ENCODE results near the gene IRGQ. TPM values are rescaled to one million over a fixed set of nuclear protein-coding genes. Genes with fewer than 3 reads are reported as not detected.

Gene IRGQ
- total RNA-seq, 2 donors from 2014 or later, result 19.2 to 21.0 TPM

Other genes with a start within 250 kb of the IRGQ start
- 1 to 10 TPM; 2.8 to 8.4 TPM for gene CD177, start 242.4 kb downstream of the IRGQ start, total RNA-seq
- not detected for gene TEX101, start 181.2 kb downstream of the IRGQ start, total RNA-seq
- gene LYPD3, start 130.5 kb downstream of the IRGQ start, total RNA-seq, result under 1 TPM; 0.52 to 0.60 TPM
- gene PHLDB3, start 91.4 kb downstream of the IRGQ start, total RNA-seq, result 1 to 10 TPM; 7.1 to 8.7 TPM
- gene ETHE1, start 68.9 kb downstream of the IRGQ start, total RNA-seq, result 10 to 100 TPM; 19.8 to 27.9 TPM
- gene ZNF575, start 62.9 kb downstream of the IRGQ start, total RNA-seq, result 1 to 10 TPM; 2.1 to 3.4 TPM
- gene XRCC1, start 20.6 kb downstream of the IRGQ start, total RNA-seq, result 10 to 100 TPM; 13.7 to 14.2 TPM
- gene PINLYP, start 20.3 kb downstream of the IRGQ start, total RNA-seq, result 10 to 100 TPM in 1 of 2 donors, 1 to 10 TPM in 1; 9.1 to 12.8 TPM
- gene ZNF576, start 461 bp upstream of the IRGQ start, total RNA-seq, result 10 to 100 TPM in 1 of 2 donors, 1 to 10 TPM in 1; 8.9 to 13.2 TPM
- under 1 TPM; 0.23 to 0.38 TPM for gene SRRM5, start 16.0 kb upstream of the IRGQ start, total RNA-seq
- gene ZNF428, start 23.5 kb upstream of the IRGQ start, total RNA-seq, result 10 to 100 TPM; 22.9 to 29.2 TPM
- 1 to 10 TPM; 3.3 to 4.0 TPM for gene CADM4, start 43.7 kb upstream of the IRGQ start, total RNA-seq
- gene PLAUR, start 74.0 kb upstream of the IRGQ start, total RNA-seq, result 10 to 100 TPM; 35.2 to 45.4 TPM
- not detected for gene IRGC, start 119.9 kb upstream of the IRGQ start, total RNA-seq
- gene SMG9, start 158.8 kb upstream of the IRGQ start, total RNA-seq, result 10 to 100 TPM; 35.3 to 40.4 TPM
- 1 to 10 TPM; 4.0 to 5.8 TPM for gene KCNN4, start 184.8 kb upstream of the IRGQ start, total RNA-seq
- 1 to 10 TPM; 2.5 to 4.0 TPM for gene LYPD5, start 206.3 kb upstream of the IRGQ start, total RNA-seq
- 1 to 10 TPM; 9.7 to 9.8 TPM for gene ZNF283, start 231.2 kb upstream of the IRGQ start, total RNA-seq

Data from posterior vena cava (tissue), 2 donors.